ENCODE results near the gene C14orf119. TPM values are rescaled to one million over a fixed set of nuclear protein-coding genes. Genes with fewer than 3 reads are reported as not detected.
A peak's percentile ranks its signal among the peaks of the same experiment; 100 is the strongest.
"Not testable (repeated sequence)": the region's sequence is repeated elsewhere in the genome, so short reads cannot be mapped to it uniquely, and the experiment has no call there.

C14orf119 gene
- total RNA-seq, 2 experiments from 2014 or later: 52.0 to 57.0 TPM

DNA sequence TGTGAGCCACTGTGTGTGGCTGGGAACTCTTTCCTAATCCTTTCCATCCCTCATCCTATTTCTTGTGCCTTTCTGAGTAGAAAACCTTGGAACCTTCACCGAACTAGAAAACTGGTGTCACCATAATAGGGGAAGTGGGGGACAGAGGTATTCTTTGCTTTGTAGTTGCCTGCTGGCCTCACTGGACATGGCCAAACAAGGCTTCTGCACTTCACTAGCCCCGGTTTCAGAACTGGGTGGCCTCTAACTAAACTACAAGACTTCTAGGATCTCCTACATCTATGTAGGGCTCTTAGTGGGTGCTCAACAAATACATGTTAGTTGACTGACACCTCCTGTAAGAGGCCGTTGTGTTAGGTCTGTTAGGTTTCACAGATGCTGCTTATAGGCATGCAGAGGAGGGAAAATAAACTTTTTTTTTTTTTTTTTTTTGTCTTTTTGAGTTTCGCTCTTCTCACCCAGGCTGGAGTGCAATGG, 10.1 kb downstream of the C14orf119 start:
- no peak overlapping the region for H3K27ac Mint-ChIP-seq
- no peaks in the 10 kb centered on the region for H3K27me3 Mint-ChIP-seq
- no peak overlapping the region for H3K4me3 Mint-ChIP-seq
- DNase-seq: no peak
- no peaks in the 10 kb centered on the region for H3K9me3 Mint-ChIP-seq
- no peaks in the 10 kb centered on the region for H3K4me1 Mint-ChIP-seq
- H3K36me3 Mint-ChIP-seq: no peaks in the 10 kb centered on the region

DNA sequence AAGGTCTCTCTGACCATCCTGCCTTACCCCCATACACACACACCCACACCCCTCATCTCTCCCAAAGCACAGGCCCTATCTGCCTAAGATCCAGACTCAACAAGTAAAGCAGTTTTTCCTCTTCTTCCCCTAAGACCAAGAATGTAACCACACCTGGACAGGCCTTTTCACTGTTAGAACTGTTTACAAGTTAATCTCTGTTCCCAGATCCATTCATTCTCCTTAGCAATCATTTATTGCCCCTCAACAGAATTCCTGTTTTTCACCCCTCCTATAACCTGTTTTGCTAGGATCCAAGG, 11.4 kb downstream of the C14orf119 start:
- H3K27me3 Mint-ChIP-seq: no peaks in the 10 kb centered on the region
- no peaks in the 10 kb centered on the region for H3K9me3 Mint-ChIP-seq
- no peak for DNase-seq
- H3K4me1 Mint-ChIP-seq: no peaks in the 10 kb centered on the region
- no peak overlapping the region for H3K4me3 Mint-ChIP-seq
- H3K27ac Mint-ChIP-seq: no peak overlapping the region
- H3K36me3 Mint-ChIP-seq: no peaks in the 10 kb centered on the region

DNA sequence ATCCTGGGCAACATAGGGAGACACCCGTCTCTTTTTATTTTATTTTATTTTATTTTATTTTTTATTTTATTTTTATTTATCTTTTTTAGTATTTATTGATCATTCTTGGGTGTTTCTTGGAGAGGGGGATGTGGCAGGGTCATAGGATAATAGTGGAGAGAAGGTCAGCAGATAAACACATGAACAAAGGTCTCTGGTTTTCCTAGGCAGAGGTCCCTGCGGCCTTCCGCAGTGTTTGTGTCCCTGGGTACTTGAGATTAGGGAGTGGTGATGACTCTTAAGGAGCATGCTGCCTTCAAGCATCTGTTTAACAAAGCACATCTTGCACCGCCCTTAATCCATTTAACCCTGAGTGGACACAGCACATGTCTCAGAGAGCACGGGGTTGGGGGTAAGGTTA, 12.3 kb downstream of the C14orf119 start:
- not testable (repeated sequence) for DNase-seq, H3K27me3 Mint-ChIP-seq, H3K36me3 Mint-ChIP-seq, H3K4me3 Mint-ChIP-seq, H3K9me3 Mint-ChIP-seq, H3K27ac Mint-ChIP-seq, H3K4me1 Mint-ChIP-seq

- H3K27me3 Mint-ChIP-seq, H3K4me3 Mint-ChIP-seq, H3K4me1 Mint-ChIP-seq, H3K36me3 Mint-ChIP-seq, DNase-seq, H3K9me3 Mint-ChIP-seq, H3K27ac Mint-ChIP-seq: not testable (repeated sequence)
Observed at GRCh38 chr14:23108169-23108568, 12.9 kb downstream of the C14orf119 start.

DNA sequence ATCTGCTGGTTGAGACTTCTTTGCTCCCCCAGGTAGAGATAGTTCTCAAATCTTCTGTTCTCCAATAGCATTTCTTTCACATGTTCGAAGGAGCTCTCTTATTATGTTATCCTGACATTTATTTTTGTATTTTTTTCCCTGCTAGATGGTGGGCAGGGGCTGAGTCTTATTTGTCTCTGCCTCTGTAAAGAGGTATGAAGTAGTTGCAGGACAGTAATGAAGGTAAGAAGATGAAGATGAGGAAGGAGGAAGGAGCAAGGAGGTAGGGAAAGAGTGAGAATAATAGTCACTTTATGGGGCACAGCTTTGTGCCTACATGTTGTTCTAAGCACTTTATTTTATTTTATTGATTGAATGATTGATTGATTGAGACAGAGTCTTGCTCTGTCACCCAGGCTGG, 14.5 kb downstream of the C14orf119 start:
- H3K27ac Mint-ChIP-seq: no peak overlapping the region
- no peak for DNase-seq
- H3K36me3 Mint-ChIP-seq: no peaks in the 10 kb centered on the region
- peaks cover 4% of the 10 kb centered on the region for H3K4me1 Mint-ChIP-seq
- H3K9me3 Mint-ChIP-seq: no peaks in the 10 kb centered on the region
- no peak overlapping the region for H3K4me3 Mint-ChIP-seq
- H3K27me3 Mint-ChIP-seq: no peaks in the 10 kb centered on the region

DNA sequence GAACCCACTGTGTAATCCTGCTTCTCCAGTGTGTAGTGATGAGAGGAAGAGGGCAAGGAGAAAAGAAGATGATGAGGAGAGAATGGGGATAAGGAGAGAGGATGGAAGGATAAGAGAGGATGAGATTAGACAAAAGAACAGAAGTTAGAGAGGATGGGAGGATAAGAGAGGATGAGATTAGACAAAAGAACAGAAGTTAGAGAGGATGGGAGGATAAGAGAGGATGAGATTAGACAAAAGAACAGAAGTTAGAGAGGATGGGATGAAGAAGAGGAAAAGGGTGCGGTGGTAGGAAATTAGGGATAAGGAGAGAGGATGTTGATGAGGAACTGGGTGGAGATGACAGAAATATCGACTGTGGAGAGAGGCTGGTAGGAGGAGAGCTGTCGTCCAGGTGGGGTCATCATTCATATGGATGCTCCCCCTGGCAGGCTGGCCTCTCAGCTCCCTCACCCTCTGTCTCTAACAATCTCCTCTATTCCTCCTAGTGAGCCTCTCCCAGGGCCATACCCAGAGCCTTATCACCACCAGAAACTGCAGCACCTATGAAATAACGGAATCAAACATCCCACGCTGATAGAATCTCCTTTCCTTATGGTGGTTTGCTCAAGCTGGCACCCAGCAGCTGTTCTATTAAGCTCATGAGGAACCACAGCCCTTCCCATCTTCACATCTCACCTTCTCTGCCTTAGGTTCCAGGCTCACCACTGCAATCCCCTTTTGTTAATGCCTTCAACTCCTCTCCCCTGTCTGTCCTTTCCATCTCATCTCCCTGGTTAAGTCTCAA, 15.5 kb downstream of the C14orf119 start:
- H3K27me3 Mint-ChIP-seq: no peaks in the 10 kb centered on the region
- no peak overlapping the region for H3K4me3 Mint-ChIP-seq
- no peaks in the 10 kb centered on the region for H3K36me3 Mint-ChIP-seq
- H3K4me1 Mint-ChIP-seq: peaks cover 8% of the 10 kb centered on the region
- no peak overlapping the region for H3K27ac Mint-ChIP-seq
- H3K9me3 Mint-ChIP-seq: no peaks in the 10 kb centered on the region
- no peak for DNase-seq

GRCh38 chr14:23112359-23113178, 17.3 kb downstream of the C14orf119 start:
- Mint-ChIP-seq H3K27me3 (no peaks in the 10 kb centered on the region), H3K4me1 (peaks cover 14% of the 10 kb centered on the region), H3K27ac (no peak overlapping the region)

DNA sequence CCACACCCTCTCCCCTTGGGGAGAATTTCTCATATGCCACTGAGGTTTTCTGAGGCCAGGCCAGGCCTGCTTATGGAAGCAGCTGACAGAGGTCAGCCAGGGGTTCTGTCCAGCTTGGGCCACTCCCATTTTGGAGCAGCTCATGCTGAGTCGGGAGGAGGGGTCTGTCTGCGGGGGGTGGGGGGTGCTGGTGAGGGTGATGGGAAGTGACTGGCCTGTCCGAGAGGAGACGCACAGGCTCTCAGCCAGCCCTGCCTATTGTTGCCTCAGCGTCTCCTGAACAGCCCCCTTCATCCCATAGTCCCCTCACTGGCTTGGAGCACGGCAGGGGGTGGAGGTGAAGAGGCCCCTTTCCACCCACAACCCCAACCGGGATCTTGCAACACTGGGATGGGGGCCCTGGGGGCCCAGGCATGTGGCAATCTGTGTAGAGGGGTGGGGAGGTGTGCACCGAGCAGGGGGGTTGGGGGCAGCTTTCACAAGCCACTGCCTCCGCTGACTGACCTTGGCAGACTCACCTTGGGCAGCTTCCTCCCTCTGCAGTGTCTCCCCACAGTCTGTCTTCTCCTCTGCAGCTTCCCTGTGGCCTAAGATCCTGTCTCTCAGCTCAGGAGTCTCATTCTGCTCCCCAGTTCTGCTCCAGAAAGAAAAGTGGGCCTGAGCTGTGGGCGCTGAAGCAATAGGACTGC, 18.3 kb downstream of the C14orf119 start:
- Mint-ChIP-seq H3K27me3 (no peaks in the 10 kb centered on the region), H3K9me3 (no peaks in the 10 kb centered on the region), H3K36me3 (no peaks in the 10 kb centered on the region), H3K4me3 (no peak overlapping the region), H3K27ac (no peak overlapping the region), H3K4me1 (peaks cover 19% of the 10 kb centered on the region)
- DNase-seq: no peak

More at GRCh38 chr14:23112359-23113178, 17.3 kb downstream of the C14orf119 start:
- DNase-seq: no peak
- no peaks in the 10 kb centered on the region for H3K36me3 Mint-ChIP-seq
- H3K9me3 Mint-ChIP-seq: no peaks in the 10 kb centered on the region
- no peak overlapping the region for H3K4me3 Mint-ChIP-seq

- H3K4me3 Mint-ChIP-seq: no peak overlapping the region
- no peaks in the 10 kb centered on the region for H3K9me3 Mint-ChIP-seq
- H3K36me3 Mint-ChIP-seq: no peaks in the 10 kb centered on the region
- peaks cover 22% of the 10 kb centered on the region for H3K4me1 Mint-ChIP-seq
- H3K27me3 Mint-ChIP-seq: no peaks in the 10 kb centered on the region
- no peak for DNase-seq
- no peak overlapping the region for H3K27ac Mint-ChIP-seq
Observed at GRCh38 chr14:23114120-23114458, 18.8 kb downstream of the C14orf119 start.

- Mint-ChIP-seq H3K36me3 (no peaks in the 10 kb centered on the region), H3K27me3 (no peaks in the 10 kb centered on the region), H3K27ac (no peak overlapping the region), H3K4me3 (no peak overlapping the region), H3K4me1 (peaks cover 28% of the 10 kb centered on the region), H3K9me3 (no peaks in the 10 kb centered on the region)
- DNase-seq: no peak
Observed at GRCh38 chr14:23114669-23115038, 19.3 kb downstream of the C14orf119 start.

- Mint-ChIP-seq H3K27me3 (no peaks in the 10 kb centered on the region), H3K27ac (no peak overlapping the region), H3K4me1 (peaks cover 33% of the 10 kb centered on the region), H3K9me3 (no peaks in the 10 kb centered on the region), H3K4me3 (no peak overlapping the region), H3K36me3 (no peaks in the 10 kb centered on the region)
- no peak for DNase-seq
Observed at GRCh38 chr14:23115039-23115731, 19.9 kb downstream of the C14orf119 start.

- Mint-ChIP-seq H3K27me3 (no peaks in the 10 kb centered on the region), H3K4me1 (peaks cover 40% of the 10 kb centered on the region), H3K27ac (no peak overlapping the region), H3K36me3 (no peaks in the 10 kb centered on the region), H3K4me3 (no peak overlapping the region), H3K9me3 (no peaks in the 10 kb centered on the region)
- no peak for DNase-seq
Observed at GRCh38 chr14:23115918-23116317, 20.6 kb downstream of the C14orf119 start.

- no peak overlapping the region for H3K27ac Mint-ChIP-seq
- H3K27me3 Mint-ChIP-seq: no peaks in the 10 kb centered on the region
- no peak for DNase-seq
- H3K4me3 Mint-ChIP-seq: no peak overlapping the region
- peaks cover 47% of the 10 kb centered on the region for H3K4me1 Mint-ChIP-seq
- no peaks in the 10 kb centered on the region for H3K36me3 Mint-ChIP-seq
- H3K9me3 Mint-ChIP-seq: no peaks in the 10 kb centered on the region
Observed at GRCh38 chr14:23117371-23118020, 22.2 kb downstream of the C14orf119 start.

DNA sequence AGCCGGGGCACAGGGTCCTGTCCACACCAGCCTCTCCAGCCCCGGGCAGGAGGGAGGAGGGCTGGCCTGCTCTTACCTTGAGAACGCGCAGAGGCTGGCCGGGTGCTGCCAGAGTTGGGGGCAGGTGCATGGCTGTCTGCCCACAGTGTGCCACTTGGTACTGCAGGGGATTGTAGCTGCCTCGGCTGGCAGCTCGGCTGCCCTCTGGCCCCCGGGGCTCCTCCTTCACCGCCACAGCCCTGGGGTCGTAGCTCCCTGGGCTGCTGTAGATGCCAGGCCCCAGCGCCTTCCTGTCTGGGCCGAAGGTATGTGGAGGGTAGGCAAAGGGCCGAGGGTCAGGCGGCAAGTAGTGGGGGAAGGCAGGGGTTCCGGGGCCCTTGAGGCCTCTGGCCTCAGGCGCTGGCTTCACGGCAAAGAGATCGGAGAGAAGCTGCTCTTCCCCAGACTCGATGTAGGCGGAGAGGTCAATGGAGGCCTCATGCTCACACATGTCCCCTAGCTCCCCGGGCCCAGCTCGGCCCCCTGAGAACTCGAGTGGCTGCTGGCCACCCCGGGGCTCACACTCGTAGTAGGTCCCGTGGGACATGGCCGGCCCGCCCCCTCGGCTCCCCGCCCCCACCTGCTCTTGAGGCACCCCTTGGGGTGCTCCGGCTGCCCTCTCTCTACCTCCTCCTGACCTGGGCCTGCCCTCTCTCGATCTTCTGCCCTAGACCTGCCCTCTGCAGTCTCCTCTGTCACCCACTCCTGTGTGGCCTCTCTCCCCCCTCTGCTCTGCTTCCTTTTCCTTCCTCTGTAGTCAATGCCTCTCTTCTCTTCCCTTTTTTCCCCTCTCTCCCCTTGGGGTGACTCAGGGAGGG, 23.4 kb downstream of the C14orf119 start, which contains the start of gene CEBPE:
Gene CEBPE, minus strand, starts transcription at position 750 of the 857 bp plus-strand sequence. Its CDS starts 164 bp downstream, at position 586.
- H3K4me3 Mint-ChIP-seq: peak within 1 kb of the TSS; percentile 32

More for the DNA sequence above, 23.4 kb downstream of the C14orf119 start, which contains the start of gene CEBPE:
- DNase-seq: no peak
- H3K27me3 Mint-ChIP-seq: no peaks in the 10 kb centered on the region
- peak within 1 kb of the TSS; percentile 75 for H3K27ac Mint-ChIP-seq
- no peaks in the 10 kb centered on the region for H3K36me3 Mint-ChIP-seq
- no peaks in the 10 kb centered on the region for H3K9me3 Mint-ChIP-seq
- peaks cover 47% of the 10 kb centered on the region for H3K4me1 Mint-ChIP-seq

Measured in activated naive CD8-positive, alpha-beta T cell treated with anti-CD3 and anti-CD28 coated beads for 36 hours (primary cell).